OCI-LY3 (cell line): ENCODE data around the gene HNRNPUL1.

Experiments
- CTCF ChIP-seq: fragments of 200-600, 300-600 bp; sonication (generic); IDR thresholded peaks from 2 replicates; pipeline ENCODE4 v1.5.1; 2014; ENCODE audit warnings: antibody characterized with exemption, low read length, low read depth
- EZH2phosphoT487 ChIP-seq: fragments of 200-600 bp; shearing (Covaris generic); IDR thresholded peaks from 2 replicates; pipeline ENCODE4 v1.6.1; 2018; ENCODE audit warnings: antibody characterized with exemption, mixed run types, low read depth

DNA sequence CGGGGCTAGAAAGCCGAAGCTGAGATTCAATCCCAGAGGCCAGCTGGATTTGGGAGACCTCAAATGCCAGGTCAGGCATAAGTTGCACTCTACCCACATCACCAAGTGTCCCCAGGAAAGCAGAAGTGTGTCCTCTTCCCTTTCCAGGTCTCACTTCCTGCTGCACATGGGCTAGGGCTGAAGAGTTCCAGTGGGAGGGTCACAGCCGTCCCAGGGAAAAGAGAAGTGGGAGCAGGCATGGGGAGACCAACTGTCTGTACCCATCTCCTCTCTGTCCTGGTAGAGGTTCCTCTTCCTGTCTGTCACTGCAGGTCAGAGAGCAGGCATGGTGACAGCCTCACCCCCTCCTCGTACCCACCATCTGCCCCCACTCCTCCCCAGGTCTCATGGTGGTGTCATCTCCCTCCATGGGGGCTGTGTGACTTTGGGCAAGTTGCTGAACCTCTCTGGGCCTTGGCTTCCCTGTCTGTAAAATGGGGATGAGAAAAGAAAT is 30.4 kb upstream of the HNRNPUL1 start:
- no peak for TF ChIP-seq CTCF
- TF ChIP-seq EZH2phosphoT487: no peak
